ENCODE data around the gene TMIE.

GRCh38 chr3:46710671-46711295 is 9.6 kb downstream of the TMIE start:
- TF ChIP-seq CTCF (IDR thresholded peaks at IDR 0.05) (no peak), POLR2A (IDR thresholded peaks at IDR 0.05) (no peak)

All from adrenal gland (tissue), 5 donors.